Loucy (cell line): ENCODE results near the gene NPEPPS.

Experiments used
- H2AFZ ChIP-seq: fragments of 200-600 bp; sonication (generic); 2 replicates; pipeline ENCODE4 v1.6.0; 2016; ENCODE audit warnings: antibody characterized with exemption, mild to moderate bottlenecking, low read length, moderate library complexity
- H3F3A ChIP-seq: fragments of 200-600 bp; 2 replicates; pipeline ENCODE4 v1.6.0; 2016; ENCODE audit warnings: antibody characterized with exemption, low read depth, mild to moderate bottlenecking
- H3K27me3 ChIP-seq: fragments of 200-600 bp; sonication (generic); 2 replicates; pipeline ENCODE4 v1.6.1; 2014; ENCODE audit warnings: low read length, mild to moderate bottlenecking; ENCODE audit not compliant: insufficient read depth, poor library complexity, severe bottlenecking
- H3K36me3 ChIP-seq: fragments of 200-600 bp; sonication (generic); 2 replicates; pipeline ENCODE4 v1.6.1; 2016; ENCODE audit warnings: low read length; ENCODE audit not compliant: insufficient read depth
- H3K4me1 ChIP-seq: fragments of 200-600 bp; sonication (generic); 2 replicates; pipeline ENCODE4 v1.5.1; 2014; ENCODE audit warnings: low read length, mild to moderate bottlenecking; ENCODE audit not compliant: insufficient read depth, poor library complexity, severe bottlenecking
- H3K4me2 ChIP-seq: fragments of 200-600 bp; sonication (generic); 2 replicates; pipeline ENCODE4 v1.6.0; 2014; ENCODE audit warnings: antibody characterized with exemption, low read length, low read depth, mild to moderate bottlenecking; ENCODE audit not compliant: poor library complexity, severe bottlenecking
- H3K4me3 ChIP-seq: fragments of 200-600 bp; sonication (generic); 2 replicates; pipeline ENCODE4 v1.5.1; 2014; ENCODE audit warnings: low read length, mild to moderate bottlenecking, mixed read lengths; ENCODE audit not compliant: poor library complexity, severe bottlenecking
- H3K79me2 ChIP-seq: fragments of 200-600 bp; sonication (generic); 2 replicates; pipeline ENCODE4 v1.6.1; 2014; ENCODE audit warnings: low read length; ENCODE audit not compliant: insufficient read depth
- H3K9ac ChIP-seq: fragments of 200-600 bp; sonication (generic); 2 replicates; pipeline ENCODE4 v1.6.0; 2014; ENCODE audit warnings: mild to moderate bottlenecking, low read depth, low read length, moderate library complexity; ENCODE audit not compliant: poor library complexity, severe bottlenecking
- H3K9me2 ChIP-seq: fragments of 200-600 bp; sonication (generic); replicated peaks from 2 replicates; pipeline ENCODE4 v1.6.1; 2016; ENCODE audit warnings: low read depth, low read length, mixed read lengths
- H3K9me3 ChIP-seq: fragments of 200-600 bp; sonication (generic); 2 replicates; pipeline ENCODE4 v1.6.1; 2014; ENCODE audit warnings: mild to moderate bottlenecking, antibody characterized with exemption, low read length, low read depth; ENCODE audit not compliant: insufficient read depth
- H4K20me1 ChIP-seq: fragments of 200-600 bp; sonication (generic); 2 replicates; pipeline ENCODE4 v1.6.0; 2014; ENCODE audit warnings: antibody characterized with exemption, low read length, mild to moderate bottlenecking; ENCODE audit not compliant: insufficient read depth, poor library complexity, severe bottlenecking
- EZH2phosphoT487 ChIP-seq: fragments of 200-600 bp; IDR thresholded peaks from 2 replicates; pipeline ENCODE4 v1.6.1; 2018; ENCODE audit warnings: antibody characterized with exemption, mild to moderate bottlenecking, moderate library complexity, borderline replicate concordance
- TF ChIP-seq, protein P1 (sequence below): fragments of 200-600 bp; sonication (generic); conservative IDR thresholded peaks from 2 replicates; pipeline ENCODE4 v1.5.1; 2014; ENCODE audit warnings: mild to moderate bottlenecking, antibody characterized with exemption, low read length

Gene NPEPPS

GRCh38 chr17:47660064-47660492 lies 129.2 kb downstream of the NPEPPS start:
- Histone ChIP-seq H3K9me3 (no peaks in the 10 kb centered on the region), H3K4me2 (peak overlapping the region; percentile 32), H3K9ac (no peak overlapping the region), H3K4me3 (no peak overlapping the region), H2AFZ (no peak overlapping the region), H4K20me1 (peaks cover 71% of the 10 kb centered on the region), H3F3A (peaks cover 11% of the 10 kb centered on the region), H3K36me3 (peaks cover 94% of the 10 kb centered on the region), H3K9me2 (no peaks in the 10 kb centered on the region), H3K79me2 (peaks cover 60% of the 10 kb centered on the region), H3K4me1 (peaks cover 6% of the 10 kb centered on the region), H3K27me3 (no peaks in the 10 kb centered on the region)
- TF ChIP-seq EZH2phosphoT487 = no peak
- TF ChIP-seq, protein P1, sequence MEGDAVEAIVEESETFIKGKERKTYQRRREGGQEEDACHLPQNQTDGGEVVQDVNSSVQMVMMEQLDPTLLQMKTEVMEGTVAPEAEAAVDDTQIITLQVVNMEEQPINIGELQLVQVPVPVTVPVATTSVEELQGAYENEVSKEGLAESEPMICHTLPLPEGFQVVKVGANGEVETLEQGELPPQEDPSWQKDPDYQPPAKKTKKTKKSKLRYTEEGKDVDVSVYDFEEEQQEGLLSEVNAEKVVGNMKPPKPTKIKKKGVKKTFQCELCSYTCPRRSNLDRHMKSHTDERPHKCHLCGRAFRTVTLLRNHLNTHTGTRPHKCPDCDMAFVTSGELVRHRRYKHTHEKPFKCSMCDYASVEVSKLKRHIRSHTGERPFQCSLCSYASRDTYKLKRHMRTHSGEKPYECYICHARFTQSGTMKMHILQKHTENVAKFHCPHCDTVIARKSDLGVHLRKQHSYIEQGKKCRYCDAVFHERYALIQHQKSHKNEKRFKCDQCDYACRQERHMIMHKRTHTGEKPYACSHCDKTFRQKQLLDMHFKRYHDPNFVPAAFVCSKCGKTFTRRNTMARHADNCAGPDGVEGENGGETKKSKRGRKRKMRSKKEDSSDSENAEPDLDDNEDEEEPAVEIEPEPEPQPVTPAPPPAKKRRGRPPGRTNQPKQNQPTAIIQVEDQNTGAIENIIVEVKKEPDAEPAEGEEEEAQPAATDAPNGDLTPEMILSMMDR = no peak

GRCh38 chr17:47663912-47664623 lies 133.2 kb downstream of the NPEPPS start:
- no peak overlapping the region for H2AFZ ChIP-seq
- H3K4me3 ChIP-seq = no peak overlapping the region
- H3K79me2 ChIP-seq = peaks cover 43% of the 10 kb centered on the region
- peaks cover 11% of the 10 kb centered on the region for H3F3A ChIP-seq
- H3K9me2 ChIP-seq = no peaks in the 10 kb centered on the region
- no peaks in the 10 kb centered on the region for H3K4me1 ChIP-seq
- no peaks in the 10 kb centered on the region for H3K27me3 ChIP-seq
- no peak overlapping the region for H3K4me2 ChIP-seq
- TF ChIP-seq EZH2phosphoT487 = no peak
- TF ChIP-seq, protein P1 = peak; percentile 84
- H3K36me3 ChIP-seq = peaks cover 88% of the 10 kb centered on the region
- no peaks in the 10 kb centered on the region for H3K9me3 ChIP-seq
- H4K20me1 ChIP-seq = peaks cover 53% of the 10 kb centered on the region
- no peak overlapping the region for H3K9ac ChIP-seq

- peaks cover 91% of the 10 kb centered on the region for H3K36me3 ChIP-seq
- H3K4me2 ChIP-seq = no peak overlapping the region
- H3K4me1 ChIP-seq = peaks cover 3% of the 10 kb centered on the region
- peaks cover 49% of the 10 kb centered on the region for H4K20me1 ChIP-seq
- no peaks in the 10 kb centered on the region for H3K9me3 ChIP-seq
- no peak overlapping the region for H2AFZ ChIP-seq
- no peak for TF ChIP-seq EZH2phosphoT487
- TF ChIP-seq, protein P1 = no peak
- H3K9ac ChIP-seq = no peak overlapping the region
- H3K79me2 ChIP-seq = peaks cover 43% of the 10 kb centered on the region
- no peaks in the 10 kb centered on the region for H3K27me3 ChIP-seq
- no peaks in the 10 kb centered on the region for H3K9me2 ChIP-seq
- H3F3A ChIP-seq = peaks cover 11% of the 10 kb centered on the region
- no peak overlapping the region for H3K4me3 ChIP-seq
Observed at GRCh38 chr17:47664624-47664941, 133.7 kb downstream of the NPEPPS start.
